ENCODE data around the gene PFAS.

Gene PFAS

DNA sequence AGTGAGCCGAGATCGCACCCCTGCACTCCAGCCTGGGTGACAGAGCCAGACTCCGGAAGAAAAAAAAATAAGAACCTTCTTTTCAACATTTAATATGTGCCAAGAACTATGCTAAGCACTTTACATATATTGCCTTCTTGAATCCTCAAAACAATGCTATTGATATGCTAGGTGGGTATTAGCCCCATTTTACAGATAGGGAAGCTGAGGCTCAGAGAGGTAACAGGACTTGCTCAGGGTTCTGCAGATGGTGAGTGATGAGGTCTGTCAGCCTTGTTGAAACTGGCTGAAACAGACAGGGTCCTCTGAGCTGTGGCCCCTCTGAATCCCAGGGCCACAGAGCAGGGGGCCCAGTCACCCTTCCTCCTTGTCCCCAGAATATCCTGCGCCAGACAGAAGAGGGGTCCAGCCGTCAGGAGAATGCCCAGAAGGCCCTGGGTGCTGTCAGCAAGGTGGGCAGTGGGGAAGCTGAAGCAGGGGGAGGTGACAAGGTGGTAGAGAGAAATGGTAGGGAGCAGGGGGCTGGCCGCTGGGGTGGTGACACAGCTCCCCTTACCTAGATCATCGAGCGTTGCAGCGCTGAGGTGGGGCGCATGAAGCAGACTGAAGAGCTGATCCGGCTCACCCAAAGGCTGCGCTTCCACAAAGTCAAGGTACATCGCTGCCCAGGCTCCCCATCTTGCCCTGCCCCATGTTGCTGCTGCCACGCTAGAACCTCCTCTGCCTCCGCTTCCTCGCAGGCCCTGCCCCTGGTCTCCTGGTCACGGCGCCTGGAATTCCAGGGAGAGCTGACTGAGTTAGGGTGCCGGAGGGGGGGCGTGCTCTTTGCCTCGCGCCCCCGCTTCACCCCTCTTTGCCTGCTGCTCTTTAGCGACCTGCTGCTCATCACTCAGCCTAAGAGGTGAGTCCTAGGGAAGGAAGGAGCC, 69.2 kb downstream of the PFAS start:
- TF ChIP-seq GATA2 (IDR thresholded peaks at IDR 0.05; ENCODE audit: low read depth, low read length), result no peak
- no peak for TF ChIP-seq GATA3 (IDR thresholded peaks at IDR 0.05; ENCODE audit: low read depth, low read length)
